Fibroblast of villous mesenchyme (primary cell): ENCODE data around the gene HMHB1. TPM values are rescaled to one million over a fixed set of nuclear protein-coding genes. Genes with fewer than 3 reads are reported as not detected.
"Not testable (repeated sequence)": the region's sequence is repeated elsewhere in the genome, so short reads cannot be mapped to it uniquely, and the experiment has no call there.

Experiments used
- DNase-seq: peaks from one replicate; pipeline ENCODE4 v3.0.0-alpha.2; 2010; ENCODE audit warnings: low read depth
- H3K4me3 ChIP-seq: 2 replicates; pipeline ENCODE4 v1.5.1; 2011; ENCODE audit warnings: low read depth, mild to moderate bottlenecking, low read length
- CTCF ChIP-seq: IDR thresholded peaks from 2 replicates; pipeline ENCODE4 v1.5.1; 2012; ENCODE audit warnings: low read depth, mild to moderate bottlenecking, low read length; ENCODE audit not compliant: insufficient read depth
- total RNA-seq: library from RNA; depleted of rRNA; stranded (reverse); fragments of >200 nt; gene quantifications from 2 replicates; pipeline ENCODE4 v1.2.3, GENCODE V29; 2012

HMHB1 gene
- total RNA-seq, 1 donor = not detected

- TF ChIP-seq CTCF = no peak
- no peak overlapping the region for H3K4me3 ChIP-seq
- no peak for DNase-seq
Observed at GRCh38 chr5:143796753-143797152, 15.2 kb upstream of the HMHB1 start.

- TF ChIP-seq CTCF = no peak
- no peak overlapping the region for H3K4me3 ChIP-seq
- no peak for DNase-seq
Observed at GRCh38 chr5:143800715-143801114, 11.2 kb upstream of the HMHB1 start.

- TF ChIP-seq CTCF = no peak
- H3K4me3 ChIP-seq = no peak overlapping the region
- DNase-seq = no peak
Observed at GRCh38 chr5:143801252-143801939, 10.6 kb upstream of the HMHB1 start.

GRCh38 chr5:143805861-143806260 lies 6.1 kb upstream of the HMHB1 start:
- no peak overlapping the region for H3K4me3 ChIP-seq
- TF ChIP-seq CTCF = no peak
- no peak for DNase-seq

- no peak for DNase-seq
- no peak overlapping the region for H3K4me3 ChIP-seq
- no peak for TF ChIP-seq CTCF
Observed at GRCh38 chr5:143806579-143806978, 5.4 kb upstream of the HMHB1 start.

- DNase-seq = no peak
- no peak for TF ChIP-seq CTCF
Observed at GRCh38 chr5:143807401-143807800, 4.6 kb upstream of the HMHB1 start.

GRCh38 chr5:143816370-143816769 lies 4.4 kb downstream of the HMHB1 start:
- DNase-seq, H3K4me3 ChIP-seq: not testable (repeated sequence)

More at GRCh38 chr5:143807401-143807800, 4.6 kb upstream of the HMHB1 start:
- no peak overlapping the region for H3K4me3 ChIP-seq
